ENCODE data around the gene TMC7.

DNA sequence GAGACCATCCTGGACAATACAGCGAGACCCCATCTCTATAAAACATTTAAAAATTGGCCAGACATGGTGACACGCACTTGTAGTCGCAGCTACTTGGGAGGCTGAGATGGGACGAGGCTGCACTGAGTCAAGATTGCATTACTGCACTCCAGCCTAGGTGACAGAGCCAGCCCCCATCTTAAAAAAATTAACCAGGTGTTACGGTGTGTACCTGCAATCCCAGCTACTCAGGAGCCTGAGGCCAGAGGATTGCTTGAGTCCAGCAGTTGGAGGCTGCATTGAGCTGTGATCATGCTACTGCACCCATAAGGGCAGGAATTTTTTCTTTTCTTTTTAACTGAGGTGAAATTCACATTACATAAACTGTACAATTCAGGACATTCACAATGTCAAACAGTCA, 16.9 kb upstream of the TMC7 start:
- TF ChIP-seq CTCF (conservative IDR thresholded peaks at IDR 0.05 in 1 of 2, IDR thresholded peaks at IDR 0.05 in 1 of 2; ENCODE audit: low read depth in 1 of 2, low read length in 2 of 2) (no peak), EZH2 (IDR thresholded peaks at IDR 0.05; ENCODE audit: low read length, missing control alignments) (no peak)
